GM23338 (cell line): ENCODE data around the gene GMPR.
"Not testable (repeated sequence)": the region's sequence is repeated elsewhere in the genome, so short reads cannot be mapped to it uniquely, and the experiment has no call there.

Experiments used
- CTCF ChIP-seq, 2 experiments: fragments of 200-600 bp in 1 of 2; sonication (generic) in 1 of 2; conservative IDR thresholded peaks; 2 replicates each; pipeline versions ENCODE4 v1.5.1 to v1.6.1; 2016 to 2017; ENCODE audit warnings: antibody characterized with exemption in 2 of 2, low read depth in 2 of 2, mild to moderate bottlenecking in 2 of 2, moderate library complexity in 1 of 2
- EZH2 ChIP-seq: fragments of 200-600 bp; sonication (generic); IDR thresholded peaks from one replicate; pipeline ENCODE4 v1.8.0; 2017; ENCODE audit warnings: antibody characterized with exemption, mild to moderate bottlenecking, low read depth; ENCODE audit not compliant: unreplicated experiment
- EZH2phosphoT487 ChIP-seq: fragments of 200-600 bp; sonication (generic); IDR thresholded peaks from one replicate; pipeline ENCODE4 v1.8.1; 2018; ENCODE audit warnings: antibody characterized with exemption; ENCODE audit not compliant: unreplicated experiment
- JUNB ChIP-seq: IDR thresholded peaks from one replicate; pipeline ENCODE4 v1.6.1; 2016; ENCODE audit warnings: antibody characterized with exemption; ENCODE audit not compliant: unreplicated experiment
- POLR2AphosphoS5 ChIP-seq: IDR thresholded peaks from 2 replicates; pipeline ENCODE4 v1.6.1; 2016; ENCODE audit warnings: antibody characterized with exemption, low read depth
- REST ChIP-seq: IDR thresholded peaks from one replicate; pipeline ENCODE4 v1.6.1; 2018; ENCODE audit warnings: antibody characterized with exemption; ENCODE audit not compliant: unreplicated experiment

DNA sequence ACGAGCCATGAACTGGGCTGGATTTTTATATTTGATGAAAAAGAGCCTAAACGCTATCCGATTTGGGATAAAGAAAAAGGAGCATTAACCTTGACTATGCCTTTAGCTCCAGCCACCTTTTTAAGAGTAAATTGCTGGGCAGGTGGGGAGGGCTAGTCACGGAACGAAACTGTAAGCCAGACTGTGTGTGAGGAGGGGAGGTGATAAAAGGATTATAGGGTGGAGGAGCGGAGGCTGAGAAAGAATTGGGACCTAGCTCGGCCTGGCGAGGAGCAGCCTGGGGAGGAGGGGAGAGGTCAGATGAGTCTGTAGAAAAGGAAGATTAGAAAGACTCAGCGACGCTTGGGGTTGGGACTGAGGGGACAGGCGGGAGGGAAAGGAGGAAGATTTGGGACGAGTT is 24.4 kb downstream of the GMPR start:
- TF ChIP-seq EZH2; CTCF (conservative IDR thresholded peaks at IDR 0.05; ENCODE audit: low read depth in 2 of 2); REST; POLR2AphosphoS5; JUNB; EZH2phosphoT487: not testable (repeated sequence)
